ENCODE data around the gene TTC13.

The TTC13 gene

DNA sequence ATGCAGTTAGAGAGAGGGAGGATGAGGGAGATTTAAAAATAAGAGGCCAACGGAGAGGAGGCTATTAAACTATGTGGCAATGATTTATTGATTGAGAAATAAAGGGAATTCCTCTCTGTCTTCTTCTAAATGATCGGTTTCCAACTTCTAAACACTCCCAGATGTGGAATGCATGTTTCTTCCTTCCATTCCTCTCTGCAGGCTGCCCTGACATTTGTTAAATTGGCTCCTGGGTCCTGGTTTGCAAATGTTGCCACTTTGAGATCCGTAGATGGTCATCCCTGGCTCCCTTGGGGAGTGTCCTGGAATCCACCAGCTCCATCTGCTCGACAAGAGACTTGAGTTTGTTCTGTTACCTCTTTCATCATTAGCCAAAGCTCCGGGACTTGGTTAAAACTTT, 100.1 kb downstream of the TTC13 start:
- 100% methylated on average over 1 of the region's 5 CpGs for WGBS (ENCODE audit: extremely low coverage, insufficient coverage, low lambda C conversion rate)
- H3K18ac ChIP-seq (ENCODE audit: low read length), result no peak overlapping the region
- no peak overlapping the region for H4K8ac ChIP-seq (ENCODE audit: low read depth, low read length)
- H3K4ac ChIP-seq (ENCODE audit: low read depth, low read length), result no peak overlapping the region
- H3K4me2 ChIP-seq (ENCODE audit: low read length), result no peak overlapping the region
- peaks cover 6% of the 10 kb centered on the region for H3K4me1 ChIP-seq (ENCODE audit: control insufficient read depth, low read depth, low read length)
- no peak overlapping the region for H3K23ac ChIP-seq (ENCODE audit: low read length)
- no peaks in the 10 kb centered on the region for H3K36me3 ChIP-seq (ENCODE audit: control insufficient read depth, insufficient read depth, low read length)
- DNase-seq, result no peak
- no peaks in the 10 kb centered on the region for H3K79me1 ChIP-seq (ENCODE audit: low read length)
- no peak overlapping the region for H3K9ac ChIP-seq (ENCODE audit: low read length)
- no peaks in the 10 kb centered on the region for H3K79me2 ChIP-seq (ENCODE audit: control insufficient read depth, insufficient read depth, low read length)
- H3K56ac ChIP-seq (ENCODE audit: low read length), result no peak overlapping the region
- no peak overlapping the region for H2BK5ac ChIP-seq (ENCODE audit: low read length)
- H2BK120ac ChIP-seq (ENCODE audit: low read depth, low read length), result no peak overlapping the region
- no peak overlapping the region for H2AK5ac ChIP-seq (ENCODE audit: low read length)
- no peaks in the 10 kb centered on the region for H3K27me3 ChIP-seq (ENCODE audit: insufficient read depth, low read length, poor library complexity)
- no peak overlapping the region for H4K5ac ChIP-seq (ENCODE audit: low read length)
- H3K27ac ChIP-seq (ENCODE audit: low read depth, low read length), result no peak overlapping the region
- no peak overlapping the region for H2BK15ac ChIP-seq (replicated peaks; ENCODE audit: low read depth)
- H3K4me3 ChIP-seq (ENCODE audit: low read length), result no peak overlapping the region

DNA sequence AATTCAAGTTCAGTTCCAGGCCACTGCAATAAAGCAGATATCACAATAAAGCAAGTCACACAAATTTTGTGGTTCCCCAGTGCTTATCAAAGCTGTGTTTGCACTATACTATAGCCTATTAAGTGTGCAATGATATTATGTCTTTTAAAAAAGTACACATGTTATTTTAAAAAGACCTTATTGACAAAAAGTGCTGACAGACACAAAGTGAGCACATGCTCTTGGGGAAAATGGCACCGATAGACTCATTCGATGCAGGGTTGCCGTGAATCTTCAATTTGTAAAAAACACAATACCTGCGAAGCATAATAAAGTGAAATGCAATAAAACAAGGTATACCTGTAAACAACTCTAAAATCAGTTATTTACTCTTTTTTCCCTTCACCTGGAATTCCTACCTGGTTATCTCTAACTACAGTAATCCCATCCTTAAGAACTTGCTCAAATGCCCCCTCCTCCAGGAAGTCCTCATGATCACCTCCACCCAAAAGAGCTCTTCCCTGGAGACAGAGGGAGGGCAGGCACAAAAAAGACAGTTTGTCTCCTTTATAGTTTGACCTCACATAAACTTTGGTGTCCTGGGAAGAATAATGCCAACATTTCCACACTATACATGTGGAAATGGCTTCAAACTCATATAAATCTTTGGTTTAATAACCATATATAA, 100.6 kb downstream of the TTC13 start:
- Histone ChIP-seq H3K9ac (ENCODE audit: low read length) (no peak overlapping the region), H3K27me3 (ENCODE audit: insufficient read depth, low read length, poor library complexity) (no peaks in the 10 kb centered on the region), H3K27ac (ENCODE audit: low read depth, low read length) (no peak overlapping the region), H3K79me1 (ENCODE audit: low read length) (no peaks in the 10 kb centered on the region), H2AK5ac (ENCODE audit: low read length) (no peak overlapping the region), H3K4ac (ENCODE audit: low read depth, low read length) (no peak overlapping the region), H2BK15ac (replicated peaks; ENCODE audit: low read depth) (no peak overlapping the region), H2BK5ac (ENCODE audit: low read length) (no peak overlapping the region), H3K4me1 (ENCODE audit: control insufficient read depth, low read depth, low read length) (peaks cover 5% of the 10 kb centered on the region), H4K8ac (ENCODE audit: low read depth, low read length) (no peak overlapping the region), H3K56ac (ENCODE audit: low read length) (no peak overlapping the region), H3K79me2 (ENCODE audit: control insufficient read depth, insufficient read depth, low read length) (no peaks in the 10 kb centered on the region), H3K18ac (ENCODE audit: low read length) (no peak overlapping the region), H3K4me2 (ENCODE audit: low read length) (no peak overlapping the region), H3K36me3 (ENCODE audit: control insufficient read depth, insufficient read depth, low read length) (no peaks in the 10 kb centered on the region), H3K4me3 (ENCODE audit: low read length) (no peak overlapping the region), H4K5ac (ENCODE audit: low read length) (no peak overlapping the region), H2BK120ac (ENCODE audit: low read depth, low read length) (no peak overlapping the region), H3K23ac (ENCODE audit: low read length) (no peak overlapping the region)
- DNase-seq, result no peak
- WGBS (ENCODE audit: extremely low coverage, insufficient coverage, low lambda C conversion rate), result no CpG with 5 or more reads among the region's 4 CpGs

DNA sequence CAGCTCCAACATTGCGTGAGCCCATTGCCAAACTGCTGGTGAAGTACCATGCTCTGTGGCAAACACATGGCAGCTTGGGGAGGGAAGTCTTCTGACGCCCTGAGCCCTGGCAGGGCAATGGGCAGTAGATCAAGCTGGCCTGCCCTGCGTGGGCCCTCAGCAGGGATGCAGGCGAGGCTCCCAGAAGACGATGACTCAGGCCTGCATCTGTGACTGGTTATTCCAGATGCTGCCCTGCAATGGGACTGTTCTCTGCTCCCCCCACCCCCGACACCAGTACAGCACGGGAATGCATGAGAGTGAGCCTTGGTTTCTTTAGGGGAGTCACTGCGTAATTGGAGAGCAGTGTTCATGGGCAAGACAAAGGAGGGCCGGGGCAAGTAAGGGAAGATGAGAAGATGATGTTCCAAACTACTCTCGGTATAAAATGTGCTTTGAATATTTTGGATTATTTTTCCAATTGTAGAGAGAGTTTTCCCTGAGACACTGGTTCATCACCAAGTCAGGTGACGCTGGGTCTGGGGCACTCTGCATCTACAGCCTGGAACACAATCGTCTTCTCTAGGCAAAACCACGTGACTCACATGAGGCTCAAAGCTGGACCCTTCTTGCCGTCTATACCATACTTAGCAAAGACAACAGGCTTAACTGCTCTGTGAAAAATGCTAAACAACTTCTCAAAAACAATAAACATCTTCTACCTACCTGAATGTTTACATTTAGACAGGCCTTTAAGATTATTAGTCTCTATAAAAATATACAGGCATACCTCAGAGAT, 101.3 kb downstream of the TTC13 start:
- WGBS (ENCODE audit: extremely low coverage, insufficient coverage, low lambda C conversion rate), result no CpG with 5 or more reads among the region's 14 CpGs
- H3K23ac ChIP-seq (ENCODE audit: low read length), result no peak overlapping the region

DNA sequence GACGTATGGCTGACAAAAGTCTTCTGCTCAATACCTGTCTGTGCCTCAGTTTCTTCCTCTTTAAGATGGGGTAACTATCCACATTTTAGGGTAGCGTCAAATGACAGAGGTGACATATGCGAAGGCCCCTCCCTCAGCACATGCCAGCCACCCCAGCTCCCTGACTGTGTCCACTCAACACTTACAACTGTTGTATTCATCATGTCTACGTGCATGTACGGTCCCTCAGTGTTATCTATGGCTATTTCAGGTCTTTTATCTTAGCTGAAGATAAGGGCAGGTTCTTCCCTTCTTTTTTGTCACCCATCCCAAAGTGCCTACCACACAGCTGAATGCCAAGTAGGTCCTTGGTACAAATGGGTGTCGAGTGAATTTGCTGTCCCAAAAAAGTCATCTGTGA, 102.0 kb downstream of the TTC13 start:
- H3K9ac ChIP-seq (ENCODE audit: low read length), result no peak overlapping the region
- H2AK5ac ChIP-seq (ENCODE audit: low read length), result no peak overlapping the region
- H3K27ac ChIP-seq (ENCODE audit: low read depth, low read length), result no peak overlapping the region
- no peak overlapping the region for H3K23ac ChIP-seq (ENCODE audit: low read length)
- no peak overlapping the region for H4K5ac ChIP-seq (ENCODE audit: low read length)
- H3K4me2 ChIP-seq (ENCODE audit: low read length), result no peak overlapping the region
- peaks cover 4% of the 10 kb centered on the region for H3K4me1 ChIP-seq (ENCODE audit: control insufficient read depth, low read depth, low read length)
- no peaks in the 10 kb centered on the region for H3K36me3 ChIP-seq (ENCODE audit: control insufficient read depth, insufficient read depth, low read length)
- no peak overlapping the region for H2BK5ac ChIP-seq (ENCODE audit: low read length)
- no peaks in the 10 kb centered on the region for H3K27me3 ChIP-seq (ENCODE audit: insufficient read depth, low read length, poor library complexity)
- H4K8ac ChIP-seq (ENCODE audit: low read depth, low read length), result no peak overlapping the region
- no peaks in the 10 kb centered on the region for H3K79me2 ChIP-seq (ENCODE audit: control insufficient read depth, insufficient read depth, low read length)
- no peak overlapping the region for H3K18ac ChIP-seq (ENCODE audit: low read length)
- WGBS (ENCODE audit: extremely low coverage, insufficient coverage, low lambda C conversion rate), result no CpG with 5 or more reads among the region's 6 CpGs
- no peak overlapping the region for H2BK120ac ChIP-seq (ENCODE audit: low read depth, low read length)
- DNase-seq, result no peak
- H3K79me1 ChIP-seq (ENCODE audit: low read length), result no peaks in the 10 kb centered on the region
- no peak overlapping the region for H3K56ac ChIP-seq (ENCODE audit: low read length)
- H2BK15ac ChIP-seq (replicated peaks; ENCODE audit: low read depth), result no peak overlapping the region
- H3K4me3 ChIP-seq (ENCODE audit: low read length), result no peak overlapping the region
- no peak overlapping the region for H3K4ac ChIP-seq (ENCODE audit: low read depth, low read length)

More for the DNA sequence above, 101.3 kb downstream of the TTC13 start:
- H3K79me1 ChIP-seq (ENCODE audit: low read length), result no peaks in the 10 kb centered on the region
- H3K36me3 ChIP-seq (ENCODE audit: control insufficient read depth, insufficient read depth, low read length), result no peaks in the 10 kb centered on the region
- no peaks in the 10 kb centered on the region for H3K27me3 ChIP-seq (ENCODE audit: insufficient read depth, low read length, poor library complexity)
- peaks cover 4% of the 10 kb centered on the region for H3K4me1 ChIP-seq (ENCODE audit: control insufficient read depth, low read depth, low read length)
- H4K8ac ChIP-seq (ENCODE audit: low read depth, low read length), result no peak overlapping the region
- DNase-seq, result no peak
- no peaks in the 10 kb centered on the region for H3K79me2 ChIP-seq (ENCODE audit: control insufficient read depth, insufficient read depth, low read length)
- H3K4me3 ChIP-seq (ENCODE audit: low read length), result no peak overlapping the region
- no peak overlapping the region for H2AK5ac ChIP-seq (ENCODE audit: low read length)
- no peak overlapping the region for H3K4me2 ChIP-seq (ENCODE audit: low read length)
- no peak overlapping the region for H2BK15ac ChIP-seq (replicated peaks; ENCODE audit: low read depth)
- no peak overlapping the region for H3K56ac ChIP-seq (ENCODE audit: low read length)
- no peak overlapping the region for H2BK120ac ChIP-seq (ENCODE audit: low read depth, low read length)
- H2BK5ac ChIP-seq (ENCODE audit: low read length), result no peak overlapping the region
- no peak overlapping the region for H3K18ac ChIP-seq (ENCODE audit: low read length)
- H3K9ac ChIP-seq (ENCODE audit: low read length), result no peak overlapping the region
- H3K4ac ChIP-seq (ENCODE audit: low read depth, low read length), result no peak overlapping the region
- H3K27ac ChIP-seq (ENCODE audit: low read depth, low read length), result no peak overlapping the region
- H4K5ac ChIP-seq (ENCODE audit: low read length), result no peak overlapping the region

DNA sequence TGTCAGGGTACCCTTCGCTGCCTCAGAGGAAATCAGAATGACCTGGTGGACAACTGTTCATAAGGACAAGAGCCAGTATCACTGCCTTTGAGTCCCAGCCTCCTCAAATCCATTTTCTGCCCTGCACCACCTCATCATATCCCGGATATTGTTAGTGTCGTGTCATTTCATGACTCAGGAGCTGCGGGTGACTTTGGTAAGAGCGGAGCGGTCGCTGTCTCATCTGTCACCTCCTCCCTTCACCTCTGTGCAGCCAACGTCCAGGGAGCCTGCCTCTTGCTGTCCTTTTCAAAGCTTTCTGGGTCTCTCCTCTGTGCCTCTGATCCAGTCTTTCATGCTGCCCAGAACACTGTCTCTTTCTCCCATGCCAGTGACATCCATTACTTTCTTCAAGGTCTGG, 103.3 kb downstream of the TTC13 start:
- no CpG with 5 or more reads among the region's 8 CpGs for WGBS (ENCODE audit: extremely low coverage, insufficient coverage, low lambda C conversion rate)
- H3K4me1 ChIP-seq (ENCODE audit: control insufficient read depth, low read depth, low read length), result peaks cover 4% of the 10 kb centered on the region
- no peaks in the 10 kb centered on the region for H3K36me3 ChIP-seq (ENCODE audit: control insufficient read depth, insufficient read depth, low read length)

More for the DNA sequence above, 103.3 kb downstream of the TTC13 start:
- no peak overlapping the region for H2BK120ac ChIP-seq (ENCODE audit: low read depth, low read length)
- H3K79me2 ChIP-seq (ENCODE audit: control insufficient read depth, insufficient read depth, low read length), result no peaks in the 10 kb centered on the region
- no peak overlapping the region for H2BK5ac ChIP-seq (ENCODE audit: low read length)
- no peak overlapping the region for H4K5ac ChIP-seq (ENCODE audit: low read length)
- no peak overlapping the region for H3K4me2 ChIP-seq (ENCODE audit: low read length)
- H3K9ac ChIP-seq (ENCODE audit: low read length), result no peak overlapping the region
- no peak overlapping the region for H2BK15ac ChIP-seq (replicated peaks; ENCODE audit: low read depth)
- no peak overlapping the region for H3K23ac ChIP-seq (ENCODE audit: low read length)
- no peak overlapping the region for H3K27ac ChIP-seq (ENCODE audit: low read depth, low read length)
- H3K56ac ChIP-seq (ENCODE audit: low read length), result no peak overlapping the region
- no peak for DNase-seq
- no peaks in the 10 kb centered on the region for H3K27me3 ChIP-seq (ENCODE audit: insufficient read depth, low read length, poor library complexity)
- no peak overlapping the region for H3K4ac ChIP-seq (ENCODE audit: low read depth, low read length)
- no peaks in the 10 kb centered on the region for H3K79me1 ChIP-seq (ENCODE audit: low read length)
- no peak overlapping the region for H3K18ac ChIP-seq (ENCODE audit: low read length)
- no peak overlapping the region for H2AK5ac ChIP-seq (ENCODE audit: low read length)
- H3K4me3 ChIP-seq (ENCODE audit: low read length), result no peak overlapping the region
- H4K8ac ChIP-seq (ENCODE audit: low read depth, low read length), result no peak overlapping the region

Data from mesendoderm (in vitro differentiated cells).